Measurements from ENCODE around the gene SAMSN1. TPM values are rescaled to one million over a fixed set of nuclear protein-coding genes. Genes with fewer than 3 reads are reported as not detected.

SAMSN1 gene
- total RNA-seq, 1 experiment from 2014 or later = 0.44 TPM

DNA sequence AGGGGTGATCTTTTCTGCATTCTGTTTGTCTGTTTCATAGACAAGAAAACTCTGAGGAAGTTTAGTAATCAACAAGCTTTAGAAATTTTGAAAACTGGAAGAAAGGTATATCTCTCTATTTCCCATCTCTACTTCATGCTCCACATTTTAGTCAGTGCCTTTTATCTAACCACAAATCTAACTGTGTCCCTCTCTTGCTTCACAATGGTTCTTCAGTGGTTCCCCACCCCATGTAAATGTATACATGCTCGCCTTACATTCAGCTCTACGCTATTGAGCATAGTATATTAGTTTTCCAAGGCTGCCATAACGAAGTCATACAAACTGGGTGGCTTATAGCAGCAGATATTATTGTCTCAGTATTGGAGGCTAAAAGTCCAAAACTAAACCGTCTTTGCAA is 14.4 kb upstream of the SAMSN1 start:
- Histone ChIP-seq H3K4me1 (ENCODE audit: control insufficient read depth, insufficient read depth, low read length) (no peaks in the 10 kb centered on the region), H3K36me3 (ENCODE audit: control insufficient read depth, insufficient read depth, low read length) (no peaks in the 10 kb centered on the region), H3K27me3 (ENCODE audit: control insufficient read depth, insufficient read depth, low read length) (no peaks in the 10 kb centered on the region), H3K27ac (ENCODE audit: low read length) (no peak overlapping the region), H3K9me3 (ENCODE audit: control insufficient read depth, insufficient read depth, low read depth, low read length) (no peaks in the 10 kb centered on the region), H3K4me3 (ENCODE audit: low read depth in 2 of 2, low read length in 2 of 2) (no peak overlapping the region)
- ChIA-PET CTCF (no interaction called here), POLR2A (no interaction called here)
- BruUV-seq (replicated peaks) = no TSS peak
- ATAC-seq (no peak), DNase-seq (ENCODE audit: low read depth, low spot score) (no peak)
- intact Hi-C loops (cut with micrococcal nuclease; ENCODE audit: unreplicated experiment) = no loop called here
- TF ChIP-seq, protein P1, sequence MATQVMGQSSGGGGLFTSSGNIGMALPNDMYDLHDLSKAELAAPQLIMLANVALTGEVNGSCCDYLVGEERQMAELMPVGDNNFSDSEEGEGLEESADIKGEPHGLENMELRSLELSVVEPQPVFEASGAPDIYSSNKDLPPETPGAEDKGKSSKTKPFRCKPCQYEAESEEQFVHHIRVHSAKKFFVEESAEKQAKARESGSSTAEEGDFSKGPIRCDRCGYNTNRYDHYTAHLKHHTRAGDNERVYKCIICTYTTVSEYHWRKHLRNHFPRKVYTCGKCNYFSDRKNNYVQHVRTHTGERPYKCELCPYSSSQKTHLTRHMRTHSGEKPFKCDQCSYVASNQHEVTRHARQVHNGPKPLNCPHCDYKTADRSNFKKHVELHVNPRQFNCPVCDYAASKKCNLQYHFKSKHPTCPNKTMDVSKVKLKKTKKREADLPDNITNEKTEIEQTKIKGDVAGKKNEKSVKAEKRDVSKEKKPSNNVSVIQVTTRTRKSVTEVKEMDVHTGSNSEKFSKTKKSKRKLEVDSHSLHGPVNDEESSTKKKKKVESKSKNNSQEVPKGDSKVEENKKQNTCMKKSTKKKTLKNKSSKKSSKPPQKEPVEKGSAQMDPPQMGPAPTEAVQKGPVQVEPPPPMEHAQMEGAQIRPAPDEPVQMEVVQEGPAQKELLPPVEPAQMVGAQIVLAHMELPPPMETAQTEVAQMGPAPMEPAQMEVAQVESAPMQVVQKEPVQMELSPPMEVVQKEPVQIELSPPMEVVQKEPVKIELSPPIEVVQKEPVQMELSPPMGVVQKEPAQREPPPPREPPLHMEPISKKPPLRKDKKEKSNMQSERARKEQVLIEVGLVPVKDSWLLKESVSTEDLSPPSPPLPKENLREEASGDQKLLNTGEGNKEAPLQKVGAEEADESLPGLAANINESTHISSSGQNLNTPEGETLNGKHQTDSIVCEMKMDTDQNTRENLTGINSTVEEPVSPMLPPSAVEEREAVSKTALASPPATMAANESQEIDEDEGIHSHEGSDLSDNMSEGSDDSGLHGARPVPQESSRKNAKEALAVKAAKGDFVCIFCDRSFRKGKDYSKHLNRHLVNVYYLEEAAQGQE (IDR thresholded peaks at IDR 0.05; ENCODE audit: insufficient read depth in 1 of 2, low read depth in 2 of 2, low read length in 1 of 2) = no peak
- TF ChIP-seq SIN3A (IDR thresholded peaks at IDR 0.05; ENCODE audit: borderline replicate concordance, insufficient read depth, low read depth, low read length) (no peak), TCF7L2 (IDR thresholded peaks at IDR 0.05; ENCODE audit: low read depth, low read length) (no peak), POLR2AphosphoS5 (IDR thresholded peaks at IDR 0.05; ENCODE audit: low read depth, low read length) (no peak)
- TF ChIP-seq, protein P2, sequence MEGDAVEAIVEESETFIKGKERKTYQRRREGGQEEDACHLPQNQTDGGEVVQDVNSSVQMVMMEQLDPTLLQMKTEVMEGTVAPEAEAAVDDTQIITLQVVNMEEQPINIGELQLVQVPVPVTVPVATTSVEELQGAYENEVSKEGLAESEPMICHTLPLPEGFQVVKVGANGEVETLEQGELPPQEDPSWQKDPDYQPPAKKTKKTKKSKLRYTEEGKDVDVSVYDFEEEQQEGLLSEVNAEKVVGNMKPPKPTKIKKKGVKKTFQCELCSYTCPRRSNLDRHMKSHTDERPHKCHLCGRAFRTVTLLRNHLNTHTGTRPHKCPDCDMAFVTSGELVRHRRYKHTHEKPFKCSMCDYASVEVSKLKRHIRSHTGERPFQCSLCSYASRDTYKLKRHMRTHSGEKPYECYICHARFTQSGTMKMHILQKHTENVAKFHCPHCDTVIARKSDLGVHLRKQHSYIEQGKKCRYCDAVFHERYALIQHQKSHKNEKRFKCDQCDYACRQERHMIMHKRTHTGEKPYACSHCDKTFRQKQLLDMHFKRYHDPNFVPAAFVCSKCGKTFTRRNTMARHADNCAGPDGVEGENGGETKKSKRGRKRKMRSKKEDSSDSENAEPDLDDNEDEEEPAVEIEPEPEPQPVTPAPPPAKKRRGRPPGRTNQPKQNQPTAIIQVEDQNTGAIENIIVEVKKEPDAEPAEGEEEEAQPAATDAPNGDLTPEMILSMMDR (IDR thresholded peaks at IDR 0.05) = no peak
- in situ Hi-C loops (cut with HindIII; ENCODE audit: low pct_unique_long_range_greater_than_20kb, low sequenced_read_pairs) = no loop called here

DNA sequence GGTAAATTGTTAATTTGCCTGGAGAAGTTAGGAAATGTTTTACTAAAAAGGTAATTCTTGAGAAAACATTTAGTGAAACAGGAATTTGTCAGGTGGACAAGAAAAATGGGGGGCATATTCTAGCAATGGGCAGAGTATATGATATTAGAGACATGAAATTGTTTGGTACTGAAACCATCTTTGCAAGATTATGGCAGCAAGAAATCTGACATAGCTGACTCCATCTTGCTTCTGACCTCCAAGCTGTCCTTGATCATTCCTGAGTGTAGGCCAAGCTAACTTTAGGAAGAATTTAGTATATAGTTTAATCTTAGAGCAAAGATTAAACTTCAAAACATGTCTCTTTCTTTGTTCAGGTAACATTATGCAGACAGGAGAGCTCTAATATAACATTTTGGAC is 14.0 kb upstream of the SAMSN1 start:
- no peak for DNase-seq (ENCODE audit: low read depth, low spot score)
- TF ChIP-seq SIN3A (IDR thresholded peaks at IDR 0.05; ENCODE audit: borderline replicate concordance, insufficient read depth, low read depth, low read length) = no peak
- no peak for TF ChIP-seq TCF7L2 (IDR thresholded peaks at IDR 0.05; ENCODE audit: low read depth, low read length)
- TF ChIP-seq, protein P2 (IDR thresholded peaks at IDR 0.05) = no peak
- TF ChIP-seq, protein P1 (IDR thresholded peaks at IDR 0.05; ENCODE audit: insufficient read depth in 1 of 2, low read depth in 2 of 2, low read length in 1 of 2) = no peak
- TF ChIP-seq POLR2AphosphoS5 (IDR thresholded peaks at IDR 0.05; ENCODE audit: low read depth, low read length) = no peak
- no TSS peak for BruUV-seq (replicated peaks)
- no peak for ATAC-seq
- CTCF ChIA-PET = no interaction called here
- H3K27me3 ChIP-seq (ENCODE audit: control insufficient read depth, insufficient read depth, low read length) = no peaks in the 10 kb centered on the region
- no peak overlapping the region for H3K27ac ChIP-seq (ENCODE audit: low read length)
- no peaks in the 10 kb centered on the region for H3K9me3 ChIP-seq (ENCODE audit: control insufficient read depth, insufficient read depth, low read depth, low read length)
- H3K4me1 ChIP-seq (ENCODE audit: control insufficient read depth, insufficient read depth, low read length) = no peaks in the 10 kb centered on the region
- H3K36me3 ChIP-seq (ENCODE audit: control insufficient read depth, insufficient read depth, low read length) = no peaks in the 10 kb centered on the region
- intact Hi-C loops (cut with micrococcal nuclease; ENCODE audit: unreplicated experiment) = no loop called here
- H3K4me3 ChIP-seq (ENCODE audit: low read depth in 2 of 2, low read length in 2 of 2) = no peak overlapping the region
- POLR2A ChIA-PET = no interaction called here
- in situ Hi-C loops (cut with HindIII; ENCODE audit: low pct_unique_long_range_greater_than_20kb, low sequenced_read_pairs) = no loop called here

All from Panc1 (cell line).